Measurements from ENCODE around the gene EMSY. TPM values are rescaled to one million over a fixed set of nuclear protein-coding genes. Genes with fewer than 3 reads are reported as not detected.

The EMSY gene
- total RNA-seq, 3 donors from 2014 or later: 23.2 to 31.0 (median 25.0) TPM

DNA sequence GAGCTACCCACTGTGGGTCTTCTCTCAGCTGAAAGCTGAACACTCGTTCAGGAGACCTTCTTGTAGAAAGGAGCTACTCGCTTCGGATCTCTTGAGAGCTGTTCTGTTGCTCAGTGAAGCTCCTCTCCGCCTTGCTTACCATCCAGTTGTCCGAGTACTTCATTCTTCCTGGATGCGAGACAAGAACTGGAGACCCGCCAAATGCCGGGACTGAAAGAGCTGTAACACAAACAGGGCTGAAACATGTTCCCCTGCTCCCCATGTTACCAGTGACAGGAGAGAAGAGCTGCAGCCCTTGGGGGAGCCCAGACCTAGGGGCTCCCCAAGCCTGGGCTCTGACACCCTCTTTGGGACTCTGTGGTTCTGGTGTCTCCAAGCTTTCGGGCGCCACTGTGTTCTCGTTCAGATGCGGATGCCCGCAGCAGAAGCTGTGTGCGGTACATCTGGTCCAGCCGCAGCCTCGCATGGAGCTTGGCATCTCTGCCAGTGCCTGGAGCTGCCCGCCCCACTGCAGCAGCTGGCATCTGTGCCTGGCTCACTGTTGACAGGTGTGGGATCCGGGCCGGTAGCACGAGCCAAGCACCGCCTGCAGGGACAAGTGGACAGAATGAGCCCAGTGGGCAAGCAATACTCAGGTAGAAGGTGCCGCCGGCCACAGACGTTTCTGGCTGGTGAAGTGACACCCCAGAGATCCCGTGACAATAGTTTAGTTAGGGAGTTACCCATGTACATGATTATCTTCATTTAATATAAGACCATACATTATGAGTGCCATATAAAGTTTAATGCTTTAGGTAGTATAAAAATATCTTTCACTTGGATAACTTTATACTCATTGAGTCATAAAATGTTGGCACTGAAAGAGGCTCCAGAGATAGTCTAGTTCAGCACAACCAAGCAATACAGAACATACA, 49.1 kb downstream of the EMSY start:
- TF ChIP-seq, protein P1, sequence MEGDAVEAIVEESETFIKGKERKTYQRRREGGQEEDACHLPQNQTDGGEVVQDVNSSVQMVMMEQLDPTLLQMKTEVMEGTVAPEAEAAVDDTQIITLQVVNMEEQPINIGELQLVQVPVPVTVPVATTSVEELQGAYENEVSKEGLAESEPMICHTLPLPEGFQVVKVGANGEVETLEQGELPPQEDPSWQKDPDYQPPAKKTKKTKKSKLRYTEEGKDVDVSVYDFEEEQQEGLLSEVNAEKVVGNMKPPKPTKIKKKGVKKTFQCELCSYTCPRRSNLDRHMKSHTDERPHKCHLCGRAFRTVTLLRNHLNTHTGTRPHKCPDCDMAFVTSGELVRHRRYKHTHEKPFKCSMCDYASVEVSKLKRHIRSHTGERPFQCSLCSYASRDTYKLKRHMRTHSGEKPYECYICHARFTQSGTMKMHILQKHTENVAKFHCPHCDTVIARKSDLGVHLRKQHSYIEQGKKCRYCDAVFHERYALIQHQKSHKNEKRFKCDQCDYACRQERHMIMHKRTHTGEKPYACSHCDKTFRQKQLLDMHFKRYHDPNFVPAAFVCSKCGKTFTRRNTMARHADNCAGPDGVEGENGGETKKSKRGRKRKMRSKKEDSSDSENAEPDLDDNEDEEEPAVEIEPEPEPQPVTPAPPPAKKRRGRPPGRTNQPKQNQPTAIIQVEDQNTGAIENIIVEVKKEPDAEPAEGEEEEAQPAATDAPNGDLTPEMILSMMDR (IDR thresholded peaks at IDR 0.05): no peak
- Histone ChIP-seq H3K4me3 (no peak overlapping the region), H3K36me3 (ENCODE audit: low read depth) (no peaks in the 10 kb centered on the region), H3K4me1 (ENCODE audit: low read depth) (peaks cover 20% of the 10 kb centered on the region), H3K9me3 (no peaks in the 10 kb centered on the region)
- DNase-seq (peak; percentile 83 to 85 (median 85)), ATAC-seq (peak; percentile 93)
- intact Hi-C loops (cut with DNase I, micrococcal nuclease): no loop called here

DNA sequence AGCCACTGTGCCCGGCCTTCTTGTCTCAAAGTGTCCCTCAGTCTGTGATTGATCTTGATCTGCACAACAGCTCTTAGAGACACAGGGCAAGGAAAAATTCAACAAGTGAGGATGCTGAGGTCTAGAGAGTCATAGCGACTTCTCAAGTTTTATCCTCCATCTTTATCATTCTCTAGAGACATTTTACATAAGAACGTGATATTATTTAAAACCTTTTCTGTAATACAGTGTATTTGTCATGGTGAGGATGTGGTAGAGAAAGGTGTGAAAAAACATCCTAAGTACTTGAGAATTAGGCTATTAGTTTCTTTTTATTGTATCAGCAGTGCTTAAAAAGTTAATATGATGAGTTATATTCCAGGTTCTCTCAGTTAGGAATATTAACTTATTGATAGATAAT, 50.2 kb downstream of the EMSY start:
- no peaks in the 10 kb centered on the region for H3K9me3 ChIP-seq
- H3K4me1 ChIP-seq (ENCODE audit: low read depth): peaks cover 20% of the 10 kb centered on the region
- H3K36me3 ChIP-seq (ENCODE audit: low read depth): no peaks in the 10 kb centered on the region
- DNase-seq (no peak), ATAC-seq (no peak)
- TF ChIP-seq, protein P1 (IDR thresholded peaks at IDR 0.05): no peak
- intact Hi-C loops (cut with DNase I, micrococcal nuclease): no loop called here
- H3K4me3 ChIP-seq: no peak overlapping the region

DNA sequence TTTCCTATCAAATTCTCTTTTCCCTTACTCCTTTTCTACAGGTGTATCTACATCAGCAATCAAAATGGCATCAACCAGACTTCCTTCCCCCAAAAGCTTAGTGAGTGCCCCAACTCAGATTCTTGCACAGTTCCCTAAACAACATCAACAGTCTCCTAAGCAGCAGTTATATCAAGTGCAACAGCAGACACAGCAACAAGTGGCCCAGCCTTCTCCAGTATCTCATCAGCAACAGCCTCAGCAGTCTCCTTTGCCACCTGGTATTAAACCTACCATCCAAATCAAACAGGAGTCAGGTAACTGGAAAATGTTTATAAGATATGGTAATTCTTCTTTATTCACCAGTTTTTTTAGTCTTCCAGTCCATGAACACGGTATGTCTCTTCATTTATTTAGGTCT, 51.4 kb downstream of the EMSY start:
- H3K36me3 ChIP-seq (ENCODE audit: low read depth): no peaks in the 10 kb centered on the region
- intact Hi-C loops (cut with DNase I, micrococcal nuclease): no loop called here
- ATAC-seq (no peak), DNase-seq (no peak)
- no peaks in the 10 kb centered on the region for H3K9me3 ChIP-seq
- H3K4me3 ChIP-seq: no peak overlapping the region
- TF ChIP-seq, protein P1 (IDR thresholded peaks at IDR 0.05): no peak
- H3K4me1 ChIP-seq (ENCODE audit: low read depth): peaks cover 20% of the 10 kb centered on the region

DNA sequence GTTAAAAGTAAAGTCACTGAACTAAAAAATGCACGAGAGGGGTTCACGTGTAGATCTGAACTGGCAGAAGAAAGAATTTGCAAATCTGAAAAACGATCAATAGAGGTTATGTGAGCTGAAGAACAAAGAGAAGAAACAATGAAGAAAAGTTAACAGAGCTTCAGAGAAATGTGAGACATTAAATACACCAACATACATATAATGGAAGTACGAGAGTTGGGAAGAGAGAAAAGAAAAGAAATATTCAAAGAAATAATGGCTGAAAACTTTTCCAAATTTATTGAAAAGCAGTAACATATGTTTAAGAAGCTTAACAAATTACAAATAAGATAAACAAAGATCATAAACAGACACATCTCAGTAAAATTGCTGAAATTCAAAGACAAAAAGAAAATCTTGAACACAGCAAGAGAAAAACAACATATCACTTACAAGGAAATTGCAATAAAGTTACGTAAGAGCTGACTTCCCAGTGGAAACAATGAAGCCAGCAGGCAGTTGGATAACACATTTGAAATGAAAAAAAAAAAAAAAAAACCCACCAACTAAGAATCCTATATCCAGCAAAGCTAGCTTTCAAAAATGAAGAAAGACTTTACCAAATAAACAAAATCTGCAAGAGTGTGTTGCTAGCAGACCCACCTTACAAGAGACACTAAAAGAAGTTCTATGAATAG, 56.8 kb downstream of the EMSY start:
- no peaks in the 10 kb centered on the region for H3K36me3 ChIP-seq (ENCODE audit: low read depth)
- H3K9me3 ChIP-seq: no peaks in the 10 kb centered on the region
- no peak overlapping the region for H3K4me3 ChIP-seq
- intact Hi-C loops (cut with DNase I, micrococcal nuclease): no loop called here
- DNase-seq (no peak), ATAC-seq (no peak)
- TF ChIP-seq, protein P1 (IDR thresholded peaks at IDR 0.05): no peak
- H3K4me1 ChIP-seq (ENCODE audit: low read depth): no peaks in the 10 kb centered on the region

DNA sequence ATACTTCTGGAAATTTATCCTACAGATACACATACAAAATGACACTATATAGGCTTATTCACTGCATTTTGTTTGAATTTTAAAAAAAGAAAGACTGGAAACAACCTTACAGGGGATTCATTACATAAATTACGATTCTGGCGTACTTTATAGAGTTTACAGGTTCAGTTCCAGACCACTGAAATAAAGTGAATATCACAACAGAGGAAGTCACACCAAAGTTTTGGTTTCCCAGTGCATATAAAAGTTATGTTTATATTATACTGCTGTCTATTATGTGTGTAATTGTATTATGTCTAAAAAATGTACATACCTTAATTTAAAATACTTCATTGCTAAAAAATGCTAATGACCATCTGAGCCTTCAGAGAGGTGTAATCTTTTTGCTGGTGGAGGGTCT, 62.0 kb downstream of the EMSY start:
- no peak for ATAC-seq
- Histone ChIP-seq H3K4me3 (no peak overlapping the region), H3K36me3 (ENCODE audit: low read depth) (no peaks in the 10 kb centered on the region), H3K9me3 (no peaks in the 10 kb centered on the region), H3K4me1 (ENCODE audit: low read depth) (no peaks in the 10 kb centered on the region)
- TF ChIP-seq, protein P1 (IDR thresholded peaks at IDR 0.05): no peak
- DNase-seq: no peak
- intact Hi-C loops (cut with DNase I, micrococcal nuclease): no loop called here

All from mucosa of descending colon (tissue), 3 donors.